GM12875 (cell line): ENCODE measurements around the gene KCNQ1OT1.

ENCODE experiments used
- H3K4me3 ChIP-seq: one replicate; pipeline ENCODE4 v1.5.1; 2011; ENCODE audit warnings: low read depth, low read length, control low read depth
- CTCF ChIP-seq: IDR thresholded peaks from 2 replicates; pipeline ENCODE4 v1.5.1; 2011; ENCODE audit warnings: low read depth, mild to moderate bottlenecking, control low read depth, inconsistent platforms, low read length, moderate library complexity, borderline replicate concordance; ENCODE audit not compliant: insufficient read depth

The KCNQ1OT1 gene

GRCh38 chr11:2591805-2592204 is 108.0 kb downstream of the KCNQ1OT1 start:
- no peak for TF ChIP-seq CTCF
- no peak overlapping the region for H3K4me3 ChIP-seq

GRCh38 chr11:2590965-2591754 is 108.6 kb downstream of the KCNQ1OT1 start:
- no peak for TF ChIP-seq CTCF
- H3K4me3 ChIP-seq = no peak overlapping the region

- TF ChIP-seq CTCF = no peak
- no peak overlapping the region for H3K4me3 ChIP-seq
Observed at GRCh38 chr11:2590131-2590964, 109.4 kb downstream of the KCNQ1OT1 start.

- no peak overlapping the region for H3K4me3 ChIP-seq
- TF ChIP-seq CTCF = no peak
Observed at GRCh38 chr11:2589538-2589934, 110.3 kb downstream of the KCNQ1OT1 start.

DNA sequence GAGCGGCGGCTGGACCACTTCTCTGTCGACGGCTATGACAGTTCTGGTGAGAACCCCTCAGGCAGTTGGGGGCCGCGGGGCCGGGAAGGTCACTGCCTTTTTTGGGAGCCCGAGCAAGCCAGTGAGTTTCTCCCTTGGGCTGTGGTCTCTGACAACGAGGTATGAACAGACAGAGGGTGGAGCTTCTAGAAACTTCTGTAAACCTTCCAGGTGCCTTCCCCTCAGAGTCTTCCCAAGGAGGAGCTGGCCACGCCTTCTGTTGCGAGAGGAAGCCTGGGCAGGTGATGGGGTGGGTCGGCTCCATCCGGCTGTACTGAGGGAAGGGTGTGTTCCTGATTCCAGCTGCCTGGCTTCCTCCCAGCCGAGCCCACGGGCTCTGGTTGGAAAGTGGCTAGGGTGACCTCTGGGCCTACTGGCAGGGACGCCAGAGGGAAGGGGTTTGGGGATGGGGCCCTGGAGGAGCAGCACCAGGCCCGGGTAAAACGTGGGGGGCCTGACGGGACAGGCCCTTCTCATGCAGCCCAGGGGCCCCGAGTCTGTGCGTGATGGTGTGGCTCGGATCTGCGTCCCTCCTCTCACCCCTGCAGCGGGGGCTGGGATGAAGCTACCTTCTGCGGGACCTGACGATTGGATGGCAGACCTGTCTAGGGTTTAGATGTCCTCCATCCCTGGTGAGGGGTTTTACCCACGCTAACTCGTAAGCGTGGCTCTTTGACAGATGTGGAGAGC is 110.8 kb downstream of the KCNQ1OT1 start:
- TF ChIP-seq CTCF = no peak

GRCh38 chr11:2587976-2588748 is 111.6 kb downstream of the KCNQ1OT1 start:
- no peak for TF ChIP-seq CTCF
- no peak overlapping the region for H3K4me3 ChIP-seq

More for the DNA sequence above, 110.8 kb downstream of the KCNQ1OT1 start:
- H3K4me3 ChIP-seq = no peak overlapping the region
